HUDEP-2 (cell line): Measurements from ENCODE around the gene CDK11A.
A peak's percentile ranks its signal among the peaks of the same experiment; 100 is the strongest.
"Not testable (repeated sequence)": the region's sequence is repeated elsewhere in the genome, so short reads cannot be mapped to it uniquely, and the experiment has no call there.

ENCODE experiments used
- DNase-seq, 76 experiments: peaks; one replicate each; lab custom pipeline; 2025; ENCODE audit not compliant: unreplicated experiment in 76 of 76; lab: John Stamatoyannopoulos, UW

CDK11A gene

DNA sequence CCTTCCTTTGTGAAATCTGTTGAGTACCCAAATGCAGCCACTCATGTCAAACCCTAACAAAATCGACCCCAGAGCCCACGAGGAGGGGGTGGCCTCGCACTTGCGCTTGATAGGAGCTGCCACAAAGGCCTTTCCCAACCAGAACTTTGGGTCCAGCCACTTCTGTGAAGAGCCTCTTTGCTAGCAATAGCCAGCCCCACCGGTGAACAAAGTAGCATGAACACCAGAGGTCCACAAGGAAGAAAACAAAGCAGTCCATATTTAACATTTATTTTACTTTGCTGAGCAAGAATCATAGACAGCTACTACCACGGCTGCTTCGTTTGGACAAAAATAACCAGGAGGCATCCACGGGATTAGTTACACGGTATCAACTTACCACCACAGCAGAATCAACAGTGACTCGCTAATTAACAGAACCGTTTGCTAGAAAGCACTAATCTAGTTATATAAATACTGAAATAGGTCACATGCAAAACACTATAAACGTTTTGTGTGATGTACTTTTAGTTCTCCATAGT lies 3.0 kb upstream of the CDK11A start:
- not testable (repeated sequence) for DNase-seq

DNA sequence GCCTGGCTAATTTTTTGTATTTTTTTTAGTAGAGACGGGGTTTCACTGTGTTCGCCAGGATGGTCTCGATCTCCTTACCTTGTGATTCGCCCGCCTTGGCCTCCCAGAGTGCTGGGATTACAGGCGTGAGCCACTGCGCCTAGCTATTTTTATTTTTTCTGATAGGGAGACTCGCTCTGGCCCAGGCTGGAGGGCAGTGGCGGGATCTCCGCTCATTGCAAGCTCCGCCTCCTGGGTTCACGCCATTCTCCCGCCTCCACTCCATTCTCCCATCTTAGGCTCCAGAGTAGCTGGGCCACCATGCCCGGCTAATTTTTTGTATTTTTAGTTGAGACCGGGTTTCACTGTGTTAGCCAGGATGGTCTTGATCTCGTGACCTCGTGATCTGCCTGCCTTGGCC lies 1.9 kb upstream of the CDK11A start:
- DNase-seq, result not testable (repeated sequence)

DNA sequence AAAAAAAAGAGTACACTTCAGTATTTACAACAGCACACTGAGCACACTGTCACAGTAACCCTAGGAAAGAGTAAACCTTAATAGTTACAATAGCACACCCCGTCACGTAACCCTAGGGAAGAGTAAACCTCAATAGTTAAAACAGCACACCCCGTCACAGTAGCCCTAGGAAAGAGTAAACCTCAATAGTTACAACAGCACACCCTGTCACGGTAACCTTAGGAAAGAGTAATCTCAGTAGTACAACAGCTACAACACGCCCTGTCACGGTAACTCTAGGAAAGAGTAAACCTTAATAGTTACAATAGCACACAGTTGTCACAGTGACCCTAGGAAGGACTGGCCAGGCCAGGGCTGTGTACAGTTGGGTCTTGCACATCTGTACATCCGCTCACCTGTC lies 3.0 kb downstream of the CDK11A start:
- DNase-seq, result no peak

DNA sequence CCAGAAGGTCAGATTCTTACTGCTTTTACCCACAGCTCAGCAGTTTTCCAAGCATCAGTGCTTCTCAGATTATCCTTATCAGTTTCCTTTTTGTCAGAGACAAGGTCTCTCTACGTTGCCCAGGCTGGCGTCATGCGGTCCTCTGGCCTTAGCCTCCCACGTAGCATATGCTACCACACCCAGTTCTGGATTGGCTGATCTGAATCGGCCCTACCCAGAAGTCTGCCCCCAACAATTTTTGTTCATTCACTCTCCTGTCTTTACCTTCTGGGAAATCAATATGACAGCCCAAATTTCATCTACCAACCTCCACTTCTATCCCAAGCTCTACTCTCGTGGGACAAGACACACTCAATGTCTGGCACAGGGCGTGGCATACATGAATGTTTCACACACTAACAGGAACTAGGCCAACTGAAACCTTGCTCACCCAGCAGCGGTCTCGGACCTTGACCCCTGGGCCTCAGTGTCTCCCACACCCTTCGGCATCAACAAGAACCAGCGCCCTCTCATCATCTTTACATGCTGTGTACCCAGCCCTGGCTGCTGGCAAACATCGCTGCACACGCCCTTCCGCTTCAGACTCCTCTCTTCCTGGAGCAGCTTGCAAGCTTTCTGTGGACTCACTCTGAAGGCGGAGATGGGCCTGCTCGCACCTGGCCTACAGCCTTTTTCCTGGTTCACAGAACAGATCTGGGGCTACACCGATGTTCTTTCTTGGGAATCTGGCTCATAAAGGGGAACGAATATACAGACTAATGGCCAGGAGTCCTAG lies 8.9 kb downstream of the CDK11A start:
- DNase-seq, result peak in 71 of 76 experiments; percentile 1 to 79 (median 50)

DNA sequence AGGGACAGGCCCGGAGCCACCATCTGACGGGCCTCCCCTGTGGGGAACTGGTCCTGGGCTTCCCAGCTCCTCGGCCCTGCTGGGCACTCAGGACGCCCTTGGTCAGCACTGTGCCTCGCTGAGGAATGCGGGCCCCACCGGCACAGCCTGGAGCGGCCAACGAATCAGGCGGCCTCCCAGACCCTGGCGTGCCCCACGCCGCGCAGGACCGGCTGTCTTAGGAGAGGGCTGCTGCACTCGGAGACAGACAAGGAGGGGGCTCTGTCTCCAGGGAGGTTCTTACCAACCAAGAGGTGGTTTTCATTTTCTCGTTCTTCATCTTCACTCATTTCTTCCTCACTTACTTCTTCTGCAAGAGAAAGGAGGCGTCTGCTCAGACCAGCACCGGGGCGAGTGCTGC lies 16.3 kb downstream of the CDK11A start:
- DNase-seq, result not testable (repeated sequence)

DNA sequence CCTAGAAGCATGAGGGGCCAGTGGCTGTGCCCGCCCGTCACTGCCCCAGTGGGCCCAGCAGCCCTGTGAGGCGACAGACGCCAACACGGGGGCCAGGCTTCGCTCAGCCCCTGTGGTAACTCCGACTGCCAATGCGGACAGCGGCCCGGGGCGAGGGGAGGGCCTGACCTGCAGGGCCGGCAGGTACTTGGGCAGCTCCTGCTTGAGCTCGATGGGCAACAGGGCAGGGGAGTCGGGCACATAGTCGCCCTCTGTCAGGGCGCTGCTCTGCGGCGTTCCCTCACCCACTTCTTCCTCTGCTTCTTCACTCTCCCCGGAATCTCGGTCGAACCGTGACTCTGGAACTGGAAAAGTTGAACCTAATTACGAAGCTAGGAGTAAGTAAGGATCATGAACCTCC lies 16.9 kb downstream of the CDK11A start:
- DNase-seq, result not testable (repeated sequence)

DNA sequence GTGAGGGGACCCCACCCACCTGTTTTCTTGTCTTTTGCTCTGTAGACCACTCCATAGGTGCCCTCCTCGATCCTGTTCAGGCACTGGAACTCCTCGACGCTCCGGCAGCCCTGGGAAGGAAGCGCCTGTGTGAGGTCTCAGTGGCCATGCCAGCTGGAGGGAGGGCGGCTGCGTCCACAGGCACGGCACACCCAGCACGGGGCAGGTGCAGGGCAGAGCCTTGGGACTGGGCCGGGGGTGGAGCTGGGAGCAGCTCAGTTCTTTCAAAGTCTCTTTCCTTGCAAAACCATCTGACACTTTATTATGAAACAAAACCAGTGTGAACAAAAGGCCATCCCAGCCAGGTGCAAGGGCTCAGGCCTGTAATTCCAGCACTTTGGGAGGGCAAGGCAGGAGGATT lies 18.5 kb downstream of the CDK11A start:
- not testable (repeated sequence) for DNase-seq

DNA sequence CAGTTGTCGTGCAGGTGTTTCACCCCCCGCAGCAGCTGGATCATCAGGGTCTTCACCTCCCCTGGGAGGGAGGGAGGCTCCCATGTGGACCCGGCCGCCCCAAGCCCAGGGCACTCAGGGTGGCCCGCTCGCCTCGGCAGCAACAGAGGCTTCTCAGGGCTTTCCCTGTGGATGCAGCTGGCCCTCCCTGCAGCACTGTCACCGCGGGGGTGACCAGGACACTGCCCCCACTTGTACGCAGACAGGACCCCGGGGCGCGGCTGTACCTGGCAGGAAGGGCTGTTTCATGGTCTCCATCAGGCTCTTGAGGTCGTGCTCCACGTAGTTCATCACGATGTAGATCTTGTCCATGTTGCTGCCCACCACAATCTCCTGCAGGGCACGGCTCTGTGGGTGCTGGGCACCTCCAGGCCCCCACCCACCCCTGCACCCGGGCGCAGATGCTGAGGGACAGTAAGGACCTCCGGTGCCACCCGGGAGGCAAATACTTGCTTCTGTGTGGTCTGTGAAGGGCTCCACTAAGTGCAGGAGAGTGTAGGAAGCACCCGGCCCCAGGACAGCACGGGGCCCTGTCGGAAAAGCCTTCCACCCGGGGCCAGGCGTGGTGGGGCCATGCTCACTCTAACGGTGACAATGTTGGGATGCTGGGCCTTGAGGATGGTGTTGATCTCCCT lies 19.7 kb downstream of the CDK11A start:
- DNase-seq, result not testable (repeated sequence)

DNA sequence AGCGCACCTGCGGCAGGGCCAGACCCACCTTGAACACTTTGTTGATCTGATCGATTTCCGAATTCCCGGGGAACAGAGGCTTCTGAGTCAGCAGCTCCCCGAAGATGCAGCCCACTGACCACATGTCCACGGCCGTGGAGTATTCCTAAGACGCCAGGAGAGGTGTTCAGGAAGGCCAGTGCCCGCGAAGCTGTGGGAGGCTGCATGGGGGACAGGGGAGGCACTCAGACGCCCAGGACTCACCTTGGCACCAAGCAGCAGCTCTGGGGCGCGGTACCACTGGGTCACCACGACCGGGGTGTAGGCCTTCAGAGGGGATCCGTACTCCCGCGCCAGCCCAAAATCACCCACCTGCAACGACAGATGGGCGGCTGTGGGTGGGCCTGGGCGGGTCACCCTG lies 20.4 kb downstream of the CDK11A start:
- DNase-seq, result no peak

DNA sequence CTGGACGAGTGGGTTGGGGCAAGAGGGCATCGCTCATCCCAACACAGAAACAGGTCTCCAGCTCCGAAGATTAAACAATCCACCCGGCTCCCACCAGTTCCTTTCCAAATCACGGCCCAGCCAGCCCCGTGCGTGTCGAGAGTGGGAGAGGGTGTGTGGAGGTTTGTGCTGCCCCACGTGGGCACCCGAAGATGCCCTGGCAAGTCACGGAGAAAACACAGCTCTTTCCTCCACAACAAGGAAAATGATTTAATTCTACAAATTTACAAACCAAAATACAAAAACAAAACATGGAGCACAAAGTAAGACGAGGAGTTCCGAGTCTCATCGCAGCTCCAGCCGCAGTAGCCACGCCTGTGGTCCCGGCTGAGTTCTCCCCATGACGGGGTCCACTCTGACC lies 21.7 kb downstream of the CDK11A start:
- DNase-seq, result not testable (repeated sequence)

DNA sequence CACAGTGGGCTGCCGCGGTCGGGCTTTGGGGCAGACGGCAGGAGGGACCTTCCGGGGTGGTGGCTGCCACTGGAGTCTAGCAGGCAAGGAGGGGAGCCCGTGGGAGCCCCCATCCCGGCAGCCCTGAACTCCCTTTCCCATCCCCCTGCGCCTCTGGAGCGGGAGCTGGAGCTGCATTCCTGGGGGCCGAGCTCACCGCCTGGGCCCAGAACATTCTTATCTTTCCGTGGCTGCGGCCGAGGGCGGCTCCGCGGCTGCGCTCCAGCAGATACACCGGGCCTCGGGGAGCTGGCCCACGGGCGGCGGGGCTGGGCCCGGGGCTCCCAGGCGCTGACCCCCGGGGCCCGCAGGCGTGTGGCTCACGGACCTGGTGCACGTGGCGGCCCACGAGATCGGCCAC lies 23.6 kb downstream of the CDK11A start:
- not testable (repeated sequence) for DNase-seq

DNA sequence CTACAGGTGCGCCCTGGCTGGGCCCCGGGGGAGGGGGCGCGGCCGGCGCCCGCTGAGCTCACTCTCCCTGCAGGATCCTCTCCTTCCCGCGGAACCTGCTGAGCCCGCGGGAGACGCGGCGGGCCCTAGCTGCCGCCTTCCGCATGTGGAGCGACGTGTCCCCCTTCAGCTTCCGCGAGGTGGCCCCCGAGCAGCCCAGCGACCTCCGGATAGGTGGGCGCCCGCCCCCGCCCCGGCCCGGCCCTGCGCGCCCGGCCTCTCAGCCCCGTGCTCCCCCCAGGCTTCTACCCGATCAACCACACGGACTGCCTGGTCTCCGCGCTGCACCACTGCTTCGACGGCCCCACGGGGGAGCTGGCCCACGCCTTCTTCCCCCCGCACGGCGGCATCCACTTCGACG lies 24.1 kb downstream of the CDK11A start:
- not testable (repeated sequence) for DNase-seq

DNA sequence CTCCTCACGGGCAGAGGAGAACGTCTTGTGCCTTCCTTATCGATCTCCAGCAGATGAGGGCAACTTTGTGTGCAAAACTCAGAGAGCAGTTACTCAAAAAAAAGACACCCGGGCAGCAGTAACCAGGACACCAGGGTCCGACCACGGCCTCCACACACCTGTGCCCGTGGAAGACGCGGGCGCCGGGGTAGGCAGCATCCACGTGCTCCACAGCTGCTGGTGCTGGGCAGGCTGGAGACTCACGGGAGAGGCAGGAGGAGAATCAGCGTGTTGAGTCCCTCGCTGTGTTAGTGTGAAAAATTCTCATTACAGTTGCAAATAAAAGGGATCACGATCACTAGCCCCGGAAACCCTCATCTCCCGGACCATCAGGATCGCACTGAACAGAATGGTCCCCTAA lies 25.1 kb downstream of the CDK11A start:
- DNase-seq, result not testable (repeated sequence)

DNA sequence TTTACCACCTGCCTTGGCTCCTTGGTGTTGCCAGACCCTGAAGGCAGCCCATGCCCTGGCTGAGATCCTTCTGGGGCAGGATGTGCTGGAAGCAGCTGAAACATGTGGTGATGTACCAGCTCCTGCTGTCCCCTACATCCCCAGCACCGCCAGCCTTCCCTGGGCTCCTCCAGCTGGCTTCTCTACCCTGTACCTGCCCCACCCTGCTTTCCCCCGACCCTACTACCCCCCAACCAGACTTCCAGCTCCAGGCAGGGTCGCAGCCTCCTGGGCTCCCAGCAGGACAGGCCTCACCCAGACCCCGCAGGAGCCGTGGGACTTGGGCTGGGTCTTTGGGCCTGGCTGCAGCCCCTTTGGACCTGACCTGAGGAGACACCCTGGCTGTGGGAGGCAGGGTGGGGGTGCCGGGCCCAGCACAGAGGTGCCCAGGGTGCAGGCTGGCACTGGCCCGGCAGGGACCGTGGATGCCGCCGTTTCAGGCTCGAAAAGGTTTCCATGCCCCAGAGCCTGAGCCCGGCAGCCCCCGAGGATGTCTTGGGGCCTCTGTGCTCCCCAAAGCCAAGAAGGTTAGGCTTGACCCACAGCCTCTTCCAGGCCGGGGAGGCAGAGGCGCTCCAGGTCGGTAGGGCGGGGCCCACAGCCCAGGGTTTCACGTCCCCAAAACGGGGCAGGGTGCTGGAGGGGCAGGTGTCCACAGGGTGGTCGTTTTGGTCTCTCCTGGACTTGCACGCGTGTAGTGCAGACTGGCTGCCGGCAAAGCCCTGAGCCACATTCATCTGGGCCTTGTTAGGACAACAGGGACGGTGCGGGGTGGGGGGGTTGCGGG lies 26.6 kb downstream of the CDK11A start:
- not testable (repeated sequence) for DNase-seq

DNA sequence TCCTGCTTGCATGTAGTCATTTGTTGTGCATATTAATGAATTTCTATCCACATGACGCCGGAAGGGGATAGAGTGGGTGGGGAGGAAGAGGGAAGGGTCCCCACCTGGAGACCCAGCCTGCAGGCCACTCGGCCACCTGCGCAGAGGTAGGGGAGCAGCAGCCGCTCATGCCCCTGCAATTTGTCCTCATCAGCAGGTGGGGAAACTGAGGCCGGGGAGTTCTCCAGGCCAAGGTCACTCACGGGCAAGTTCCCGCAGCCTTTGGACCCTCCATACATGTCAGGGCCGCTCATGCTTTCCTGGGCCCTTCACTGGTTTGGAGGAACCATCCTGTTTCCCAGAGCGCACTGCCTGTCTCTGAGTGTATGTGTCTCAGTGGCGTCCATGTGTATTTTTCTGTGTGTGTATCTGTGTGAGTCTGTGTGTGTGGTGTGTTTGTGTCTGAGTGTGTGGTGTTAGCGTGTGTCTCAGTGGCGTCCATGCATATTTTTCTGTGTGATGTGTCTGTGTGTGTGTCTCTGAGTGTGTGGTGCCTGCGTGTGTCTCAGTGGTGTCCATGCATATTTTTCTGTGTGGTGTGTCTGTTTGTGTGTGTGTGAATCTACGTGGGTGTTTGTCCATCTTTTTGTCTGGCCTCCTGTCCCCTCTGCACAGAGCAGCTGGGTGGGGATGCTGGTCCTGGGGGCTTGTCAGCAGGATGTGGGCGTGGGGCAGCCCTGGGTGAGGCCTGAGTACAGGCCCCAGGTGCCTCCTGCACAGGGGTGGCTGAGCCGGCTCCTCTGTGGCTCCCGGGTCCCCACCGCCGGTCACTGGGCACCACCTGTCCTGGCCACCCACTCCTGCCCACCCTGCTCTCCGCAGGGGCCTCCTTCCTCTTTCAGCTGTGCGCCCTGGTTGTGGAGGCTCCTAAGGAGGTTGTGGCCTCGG lies 27.5 kb downstream of the CDK11A start:
- DNase-seq, result not testable (repeated sequence)

DNA sequence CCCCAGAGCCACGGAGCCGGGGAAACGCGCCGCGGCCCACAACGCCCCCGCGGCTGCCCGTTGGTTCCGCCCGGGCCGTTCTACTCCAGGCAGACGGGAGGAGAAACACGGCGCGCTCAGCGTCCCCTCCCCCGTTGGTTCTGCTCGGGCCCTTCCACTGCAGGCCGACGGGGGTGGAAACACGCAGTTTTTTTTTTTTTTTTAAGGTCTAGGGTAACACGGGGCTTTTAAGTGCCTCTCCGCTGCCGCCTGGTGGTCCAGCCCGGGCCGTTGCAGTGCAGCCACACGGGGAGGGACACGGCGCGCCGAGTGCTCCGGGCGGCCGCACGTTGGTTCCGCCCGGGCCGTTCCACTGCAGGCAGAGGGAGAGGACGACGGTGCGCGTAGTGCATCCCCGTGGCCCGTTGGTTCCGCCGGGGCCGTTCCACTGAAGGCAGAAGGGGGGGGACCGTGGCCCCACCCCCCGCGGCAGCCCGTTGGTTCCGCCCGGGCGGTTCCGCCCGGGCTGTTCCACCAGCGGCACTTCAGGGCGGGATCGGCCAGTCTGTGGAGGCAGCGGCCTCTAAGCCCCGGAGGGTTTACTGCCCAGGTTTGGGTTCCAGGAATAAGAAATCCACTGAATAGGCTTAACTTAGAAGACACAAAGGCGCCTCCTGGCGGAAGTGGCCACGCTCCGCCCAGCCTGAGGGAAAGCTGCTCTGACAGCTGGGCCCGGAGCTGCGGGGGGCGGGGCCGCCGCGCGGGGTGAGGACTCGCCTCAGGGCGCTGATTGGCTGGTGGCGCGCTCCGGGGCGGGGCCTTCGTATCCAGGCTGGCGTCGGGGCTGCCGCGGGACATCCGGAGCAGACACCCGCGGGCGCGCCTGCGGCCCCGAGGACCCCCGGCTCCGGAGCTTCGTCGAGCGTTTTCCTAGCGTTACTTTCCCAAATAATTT lies 31.2 kb downstream of the CDK11A start, which contains the start of gene SLC35E2B:
Gene SLC35E2B, minus strand, starts transcription at position 82 of the 934 bp plus-strand sequence. CDS start 16,096 bp downstream, outside the sequence.
- DNase-seq, result peak in 71 of 76 experiments; percentile 10 to 84 (median 70)

DNA sequence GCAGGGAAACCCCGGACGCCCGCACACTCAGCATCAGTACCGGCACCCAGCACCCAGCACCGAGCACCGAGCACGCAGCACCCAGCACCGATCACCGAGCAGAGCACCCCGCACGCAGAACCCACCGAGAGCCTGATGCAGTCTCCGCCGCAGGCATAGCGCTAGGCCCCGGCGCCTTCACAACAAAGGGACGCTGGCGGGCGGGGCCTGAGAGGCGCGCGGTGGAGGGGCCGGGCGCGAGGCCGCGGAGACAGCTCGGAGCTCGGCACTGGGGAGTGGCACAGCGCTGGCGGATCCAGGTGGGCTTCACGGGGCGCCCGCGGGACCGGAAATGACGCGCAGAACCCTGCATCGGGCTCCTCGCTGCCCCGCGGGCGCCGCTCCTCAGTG lies 31.8 kb downstream of the CDK11A start:
- peak in 49 of 76 experiments; percentile 18 to 79 (median 56) for DNase-seq

DNA sequence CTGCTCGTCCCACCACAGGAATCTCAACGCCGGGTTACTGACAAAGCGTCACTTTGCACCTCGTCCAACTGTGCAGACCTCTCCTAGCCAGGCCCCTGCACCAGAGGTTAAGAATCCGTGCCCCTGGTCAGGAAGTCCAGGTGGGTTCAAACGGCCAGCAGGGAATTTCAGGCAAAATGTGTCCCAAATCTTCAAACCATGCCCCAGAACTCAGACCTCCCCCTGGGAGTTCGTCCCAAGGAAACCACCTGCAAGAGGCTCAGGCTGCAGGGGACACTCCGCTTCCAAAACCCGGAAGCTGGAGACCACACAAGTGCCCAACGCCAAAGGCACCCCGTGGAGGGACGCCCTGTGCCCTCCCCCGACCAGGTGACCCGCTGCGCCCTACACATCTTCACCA lies 32.7 kb downstream of the CDK11A start:
- DNase-seq, result not testable (repeated sequence)

DNA sequence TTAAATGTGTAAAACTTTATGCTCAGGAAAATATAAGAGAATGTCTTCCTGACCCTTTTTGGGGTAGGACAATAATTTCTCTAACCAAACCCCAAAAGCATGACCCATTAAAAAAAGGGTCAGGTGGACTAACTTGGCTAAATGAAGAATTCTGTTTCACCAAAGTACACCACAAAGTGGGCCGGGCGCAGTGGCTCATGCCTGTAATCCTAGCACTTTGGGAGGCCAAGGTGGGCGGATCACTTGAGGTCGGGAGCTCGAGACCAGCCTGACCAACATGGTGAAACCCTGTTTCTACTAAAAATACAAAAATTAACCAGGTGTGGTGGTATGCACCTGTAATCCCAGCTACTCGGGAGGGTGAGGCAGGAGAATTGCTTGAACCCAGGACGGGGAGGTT lies 34.6 kb downstream of the CDK11A start:
- not testable (repeated sequence) for DNase-seq
